ENCODE data around the gene C15orf61. TPM values are rescaled to one million over a fixed set of nuclear protein-coding genes. Genes with fewer than 3 reads are reported as not detected.
A peak's percentile ranks its signal among the peaks of the same experiment; 100 is the strongest.

C15orf61 gene
- total RNA-seq, 1 donor from 2014 or later, result 7.5 TPM

GRCh38 chr15:67533873-67534272, 12.9 kb downstream of the C15orf61 start:
- Mint-ChIP-seq H3K36me3 (ENCODE audit: unreplicated experiment) (no peaks in the 10 kb centered on the region), H3K27ac (ENCODE audit: unreplicated experiment) (no peak overlapping the region), H3K9me3 (ENCODE audit: unreplicated experiment) (no peaks in the 10 kb centered on the region), H3K27me3 (ENCODE audit: unreplicated experiment) (peaks cover 2% of the 10 kb centered on the region), H3K4me1 (ENCODE audit: low read depth, unreplicated experiment) (no peaks in the 10 kb centered on the region), H3K4me3 (ENCODE audit: unreplicated experiment) (no peak overlapping the region)
- TF ChIP-seq CTCF (IDR thresholded peaks at IDR 0.05; ENCODE audit: partially characterized antibody, unreplicated experiment), result no peak
- no peak for DNase-seq

GRCh38 chr15:67534360-67534759, 13.4 kb downstream of the C15orf61 start:
- no peak for DNase-seq
- TF ChIP-seq CTCF (IDR thresholded peaks at IDR 0.05; ENCODE audit: partially characterized antibody, unreplicated experiment), result no peak
- H3K4me3 Mint-ChIP-seq (ENCODE audit: unreplicated experiment), result no peak overlapping the region
- H3K27ac Mint-ChIP-seq (ENCODE audit: unreplicated experiment), result no peak overlapping the region
- H3K4me1 Mint-ChIP-seq (ENCODE audit: low read depth, unreplicated experiment), result no peaks in the 10 kb centered on the region
- no peaks in the 10 kb centered on the region for H3K9me3 Mint-ChIP-seq (ENCODE audit: unreplicated experiment)
- H3K36me3 Mint-ChIP-seq (ENCODE audit: unreplicated experiment), result no peaks in the 10 kb centered on the region
- H3K27me3 Mint-ChIP-seq (ENCODE audit: unreplicated experiment), result peaks cover 2% of the 10 kb centered on the region

GRCh38 chr15:67537771-67538170, 16.8 kb downstream of the C15orf61 start:
- no peak for DNase-seq
- no peak overlapping the region for H3K27ac Mint-ChIP-seq (ENCODE audit: unreplicated experiment)
- H3K27me3 Mint-ChIP-seq (ENCODE audit: unreplicated experiment), result no peaks in the 10 kb centered on the region
- no peaks in the 10 kb centered on the region for H3K4me1 Mint-ChIP-seq (ENCODE audit: low read depth, unreplicated experiment)
- no peak overlapping the region for H3K4me3 Mint-ChIP-seq (ENCODE audit: unreplicated experiment)
- H3K9me3 Mint-ChIP-seq (ENCODE audit: unreplicated experiment), result peaks cover 2% of the 10 kb centered on the region
- TF ChIP-seq CTCF (IDR thresholded peaks at IDR 0.05; ENCODE audit: partially characterized antibody, unreplicated experiment), result no peak
- H3K36me3 Mint-ChIP-seq (ENCODE audit: unreplicated experiment), result no peaks in the 10 kb centered on the region

- H3K4me1 Mint-ChIP-seq (ENCODE audit: low read depth, unreplicated experiment), result peaks cover 6% of the 10 kb centered on the region
Measured at GRCh38 chr15:67542420-67543347, 21.8 kb downstream of the C15orf61 start, which contains the start of gene MAP2K5. MAP2K5 (plus strand) TSS chr15:67542703; CDS start chr15:67543336, 633 bp downstream.

More at GRCh38 chr15:67542420-67543347, 21.8 kb downstream of the C15orf61 start, which contains the start of gene MAP2K5:
- H3K27ac Mint-ChIP-seq (ENCODE audit: unreplicated experiment), result peak within 1 kb of the TSS; percentile 85
- peak; percentile 84 for DNase-seq
- H3K9me3 Mint-ChIP-seq (ENCODE audit: unreplicated experiment), result peaks cover 6% of the 10 kb centered on the region
- peaks cover 9% of the 10 kb centered on the region for H3K36me3 Mint-ChIP-seq (ENCODE audit: unreplicated experiment)
- no peak for TF ChIP-seq CTCF (IDR thresholded peaks at IDR 0.05; ENCODE audit: partially characterized antibody, unreplicated experiment)
- H3K27me3 Mint-ChIP-seq (ENCODE audit: unreplicated experiment), result no peaks in the 10 kb centered on the region
- peak within 1 kb of the TSS; percentile 97 for H3K4me3 Mint-ChIP-seq (ENCODE audit: unreplicated experiment)

Data from glutamatergic neuron (in vitro differentiated cells).